Keratinocyte (primary cell): ENCODE data around the gene R3HDM2. TPM values are rescaled to one million over a fixed set of nuclear protein-coding genes. Genes with fewer than 3 reads are reported as not detected.

Experiments used
- DNase-seq: peaks from one replicate; pipeline ENCODE4 v3.0.0-alpha.2; 2011; ENCODE audit warnings: low read depth, missing footprints, low spot score
- FAIRE-seq: peaks from 2 replicates; lab custom pipeline; 2011; peaks lifted over from hg19 to GRCh38; lab: Jason Lieb, UNC
- H2AFZ ChIP-seq: 2 replicates; pipeline ENCODE4 v1.6.0; 2012; ENCODE audit warnings: low read length, control low read depth, inconsistent platforms; ENCODE audit not compliant: control insufficient read depth
- H3K27ac ChIP-seq: 2 replicates; pipeline ENCODE4 v1.5.1; 2011; ENCODE audit warnings: low read length; ENCODE audit not compliant: control insufficient read depth, insufficient read depth
- H3K27me3 ChIP-seq: 3 replicates; pipeline ENCODE4 v1.6.0; 2011; ENCODE audit warnings: low read length; ENCODE audit not compliant: control insufficient read depth, insufficient read depth; ENCODE audit errors: extremely low read depth
- H3K36me3 ChIP-seq, 2 experiments: 2 replicates in 1 of 2; 3 replicates in 1 of 2; pipeline ENCODE4 v1.5.1; 2011; ENCODE audit warnings: low read length in 2 of 2, mild to moderate bottlenecking in 1 of 2; ENCODE audit not compliant: control insufficient read depth in 2 of 2, insufficient read depth in 2 of 2; ENCODE audit errors: extremely low read depth in 1 of 2
- H3K4me1 ChIP-seq: 3 replicates; pipeline ENCODE4 v1.5.1; 2011; ENCODE audit warnings: low read length; ENCODE audit not compliant: control insufficient read depth, insufficient read depth; ENCODE audit errors: extremely low read depth
- H3K4me2 ChIP-seq: 3 replicates; pipeline ENCODE4 v1.6.0; 2011; ENCODE audit warnings: low read depth, low read length; ENCODE audit not compliant: control insufficient read depth, insufficient read depth; ENCODE audit errors: extremely low read depth
- H3K4me3 ChIP-seq, 3 experiments: fragments of 200-600 bp in 1 of 3; sonication (generic) in 1 of 3; 2 replicates in 2 of 3; 3 replicates in 1 of 3; pipeline ENCODE4 v1.5.1; 2011 to 2016; ENCODE audit warnings: low read length in 3 of 3, mild to moderate bottlenecking in 3 of 3, control low read depth in 2 of 3, inconsistent platforms in 1 of 3, low read depth in 1 of 3, mixed read lengths in 1 of 3, mixed run types in 1 of 3, moderate library complexity in 1 of 3; ENCODE audit not compliant: control insufficient read depth in 2 of 3, insufficient read depth in 2 of 3; ENCODE audit errors: extremely low read depth in 1 of 3
- H3K79me2 ChIP-seq: 2 replicates; pipeline ENCODE4 v1.6.0; 2012; ENCODE audit warnings: low read length; ENCODE audit not compliant: control insufficient read depth, insufficient read depth
- H3K9ac ChIP-seq: 3 replicates; pipeline ENCODE4 v1.6.0; 2011; ENCODE audit warnings: low read length; ENCODE audit not compliant: control insufficient read depth, insufficient read depth; ENCODE audit errors: extremely low read depth
- H3K9me1 ChIP-seq: 3 replicates; pipeline ENCODE4 v1.6.0; 2011; ENCODE audit warnings: low read length; ENCODE audit not compliant: control insufficient read depth, insufficient read depth; ENCODE audit errors: extremely low read depth
- H3K9me3 ChIP-seq: 2 replicates; pipeline ENCODE4 v1.5.1; 2012; ENCODE audit warnings: low read depth, low read length; ENCODE audit not compliant: control insufficient read depth
- H4K20me1 ChIP-seq: 3 replicates; pipeline ENCODE4 v1.6.0; 2011; ENCODE audit warnings: low read length; ENCODE audit not compliant: control insufficient read depth, insufficient read depth; ENCODE audit errors: extremely low read depth
- CTCF ChIP-seq, 3 experiments: IDR thresholded peaks in 1 of 3; conservative IDR thresholded peaks in 1 of 3; optimal IDR thresholded peaks in 1 of 3; 2 replicates in 2 of 3; 3 replicates in 1 of 3; pipeline versions ENCODE3 to v1.5.1; 2011; ENCODE audit warnings: low read length in 3 of 3, mild to moderate bottlenecking in 3 of 3, moderate library complexity in 2 of 3, control low read depth in 1 of 3, inconsistent platforms in 1 of 3; ENCODE audit not compliant: insufficient read depth in 2 of 3; ENCODE audit errors: extremely low read depth in 1 of 3
- EZH2 ChIP-seq: IDR thresholded peaks from one replicate; pipeline ENCODE4 v1.6.1; 2012; ENCODE audit warnings: inconsistent platforms, mild to moderate bottlenecking, low read length, moderate library complexity
- dilution Hi-C: fragments of 300-500 bp; cut with MboI; formaldehyde crosslinking; loops from one replicate; pipeline ENCODE4 v1.7.0; 2020; ENCODE audit warnings: low sequenced_read_pairs; ENCODE audit not compliant: extremely low pct_ligation_motif_present
- polyA plus RNA-seq, 5 experiments: library from polyadenylated mRNA; depleted of rRNA in 3 of 5; stranded (reverse) in 3 of 5; stranded (forward) in 1 of 5; unstranded in 1 of 5; fragments of >200 nt; gene quantifications; 1 replicate in 1 of 5; 2 replicates in 3 of 5; 3 replicates in 1 of 5; pipeline versions ENCODE4 v1.2.1 to v1.2.3, GENCODE V29; 2011 to 2012; ENCODE audit warnings: missing spikeins in 2 of 5, low read depth in 1 of 5, low replicate concordance in 1 of 5

Gene R3HDM2
- polyA plus RNA-seq, 1 donor (not counting 4 experiments of a cell fraction or from before 2014, with no cell fraction given), result 11.1 TPM

- Histone ChIP-seq H3K79me2 (no peaks in the 10 kb centered on the region), H2AFZ (no peak overlapping the region), H4K20me1 (no peaks in the 10 kb centered on the region), H3K4me1 (peaks cover 3% of the 10 kb centered on the region), H3K9me1 (no peaks in the 10 kb centered on the region), H3K9ac (no peak overlapping the region), H3K27me3 (peaks cover 84% of the 10 kb centered on the region), H3K27ac (no peak overlapping the region), H3K36me3 (no peaks in the 10 kb centered on the region), H3K4me3 (no peak overlapping the region), H3K4me2 (peak overlapping the region; percentile 40), H3K9me3 (no peaks in the 10 kb centered on the region)
- TF ChIP-seq EZH2 (peak; percentile 43), CTCF (optimal IDR thresholded peaks at IDR 0.05 in 1 of 3, IDR thresholded peaks at IDR 0.05 in 1 of 3, conservative IDR thresholded peaks at IDR 0.05 in 1 of 3; ENCODE audit: extremely low read depth in 1 of 3, insufficient read depth in 2 of 3, low read length in 3 of 3) (peak in 1 of 3 experiments; percentile 15)
- FAIRE-seq (no peak), DNase-seq (no peak)
- dilution Hi-C loops, result no loop called here
These were observed 44.7 kb upstream of the R3HDM2 start for GRCh38 chr12:57475271-57476161.

- Histone ChIP-seq H3K4me2 (no peak overlapping the region), H3K9ac (no peak overlapping the region), H3K36me3 (no peaks in the 10 kb centered on the region), H3K4me1 (peaks cover 3% of the 10 kb centered on the region), H4K20me1 (no peaks in the 10 kb centered on the region), H3K9me3 (no peaks in the 10 kb centered on the region), H3K9me1 (no peaks in the 10 kb centered on the region), H3K4me3 (no peak overlapping the region), H3K79me2 (no peaks in the 10 kb centered on the region), H3K27me3 (peaks cover 90% of the 10 kb centered on the region), H2AFZ (no peak overlapping the region), H3K27ac (no peak overlapping the region)
- no peak for FAIRE-seq
- DNase-seq, result no peak
- dilution Hi-C loops, result no loop called here
- TF ChIP-seq CTCF (optimal IDR thresholded peaks at IDR 0.05 in 1 of 3, IDR thresholded peaks at IDR 0.05 in 1 of 3, conservative IDR thresholded peaks at IDR 0.05 in 1 of 3; ENCODE audit: extremely low read depth in 1 of 3, insufficient read depth in 2 of 3, low read length in 3 of 3) (no peak), EZH2 (peak; percentile 67)
These were observed 44.0 kb upstream of the R3HDM2 start for GRCh38 chr12:57474862-57475261.
